ENCODE data around the gene STK26. TPM values are rescaled to one million over a fixed set of nuclear protein-coding genes. Genes with fewer than 3 reads are reported as not detected.
A peak's percentile ranks its signal among the peaks of the same experiment; 100 is the strongest.

STK26 gene
- total RNA-seq, 4 donors from 2014 or later: 7.1 to 21.9 (median 18.6) TPM

DNA sequence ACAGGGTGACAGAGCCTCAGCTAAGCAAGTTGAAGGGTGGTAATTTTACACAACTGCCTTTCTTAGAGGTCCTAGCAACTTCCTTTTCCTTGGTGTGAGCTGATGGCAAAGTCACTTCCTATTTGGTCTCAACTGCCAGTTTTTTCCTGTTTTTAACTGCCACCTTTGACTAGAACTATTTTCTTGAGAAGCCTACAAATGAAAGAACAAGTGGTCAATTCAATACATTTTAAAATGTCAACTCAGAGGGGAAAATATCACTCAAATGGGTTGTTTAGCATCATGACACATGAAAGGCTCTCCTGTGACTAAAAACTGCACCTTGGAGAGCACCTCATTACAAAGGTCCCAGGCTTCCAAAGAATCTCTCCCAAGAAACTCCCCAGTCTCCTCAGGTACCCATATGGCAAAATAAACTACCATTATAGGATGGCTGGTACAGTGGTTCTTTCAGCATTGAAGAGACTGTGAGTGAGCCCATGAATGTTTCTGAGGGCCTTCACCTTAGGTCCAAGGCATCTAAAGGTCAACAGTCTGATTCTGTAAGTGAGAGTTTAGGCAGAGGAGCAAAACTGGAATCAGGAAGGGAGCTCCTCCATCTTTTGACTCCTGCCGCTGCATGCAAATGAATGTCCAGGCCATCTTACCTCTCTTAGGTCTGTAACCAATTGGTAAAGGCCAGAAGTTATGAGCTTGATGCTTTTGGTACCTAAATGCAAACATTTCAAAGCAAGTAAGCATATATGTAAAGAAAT, 5.5 kb upstream of the STK26 start:
- Histone ChIP-seq H3K9me3 (no peaks in the 10 kb centered on the region), H3K27me3 (no peaks in the 10 kb centered on the region), H3K4me1 (peaks cover 0 to 4% (median 0%) of the 10 kb centered on the region in 4 donors), H3K27ac (no peak overlapping the region), H3K4me3 (no peak overlapping the region), H3K36me3 (no peaks in the 10 kb centered on the region)
- DNase-seq: no peak
- in situ Hi-C loops (cut with MboI; ENCODE audit: low pct_ligation_motif_present in 1 of 4, low pct_unique_long_range_greater_than_20kb in 1 of 4, low sequenced_read_pairs in 3 of 4) (no loop called here), intact Hi-C loops (cut with DNase I; ENCODE audit: low total_unique reads) (no loop called here)
- 95% methylated on average over 1 of the region's 1 CpG; no CpG with 5 or more reads in 1 of the 2 donors for WGBS, 2 donors (ENCODE audit: low coverage in 1 of 2)
- TF ChIP-seq CTCF (IDR thresholded peaks at IDR 0.05): no peak
- no peak for TF ChIP-seq POLR2AphosphoS5 (IDR thresholded peaks at IDR 0.05)
- no peak for TF ChIP-seq POLR2A (IDR thresholded peaks at IDR 0.05)
- no peak for TF ChIP-seq EP300 (IDR thresholded peaks at IDR 0.05; ENCODE audit: low read depth)

DNA sequence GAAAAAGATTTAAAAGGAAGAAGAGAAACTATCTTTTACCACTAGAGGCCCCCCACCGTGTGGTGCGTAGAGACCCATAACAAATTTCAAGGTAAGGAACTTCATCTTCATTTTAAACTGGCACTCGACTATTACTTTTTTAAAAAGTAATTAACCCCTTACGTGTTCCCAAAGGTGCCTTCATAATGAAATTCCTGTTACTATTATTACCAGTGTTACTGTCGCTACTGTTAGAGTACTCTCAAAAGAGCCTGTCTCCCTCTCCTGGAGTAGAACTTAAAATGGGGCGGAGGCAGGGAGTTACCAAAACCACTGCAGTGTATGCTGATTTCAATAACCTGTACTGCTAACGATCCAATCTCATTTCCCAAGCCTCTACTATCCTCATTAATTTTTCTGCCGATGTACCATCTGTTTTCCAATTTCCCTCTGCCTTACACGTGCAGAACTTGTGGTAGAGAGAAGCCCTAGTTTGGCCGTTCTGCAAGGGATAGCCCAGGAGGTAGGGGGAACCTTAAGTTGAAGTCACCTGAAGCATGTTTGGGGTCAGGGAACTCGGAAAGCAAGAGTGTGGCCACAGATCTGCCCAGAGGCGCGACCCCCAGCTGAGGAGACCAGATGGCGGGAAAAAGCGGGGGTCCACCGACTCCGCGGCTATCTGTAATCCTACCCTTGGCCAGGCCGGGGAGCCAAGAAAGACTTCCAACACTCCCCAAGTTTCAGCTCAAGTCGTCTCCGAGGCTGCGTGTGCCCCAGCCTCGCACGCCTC, 720 bp upstream of the STK26 start:
- peak; percentile 6 for DNase-seq
- Histone ChIP-seq H3K36me3 (no peaks in the 10 kb centered on the region), H3K4me3 (peak overlapping the region; percentile 17 to 67 (median 60)), H3K4me1 (peaks cover 0 to 10% (median 0%) of the 10 kb centered on the region in 4 donors), H3K27ac (peak overlapping the region; percentile 85 to 91 (median 90)), H3K9me3 (no peaks in the 10 kb centered on the region), H3K27me3 (no peaks in the 10 kb centered on the region)
- TF ChIP-seq EP300 (IDR thresholded peaks at IDR 0.05; ENCODE audit: low read depth) (no peak), POLR2AphosphoS5 (IDR thresholded peaks at IDR 0.05) (no peak), POLR2A (IDR thresholded peaks at IDR 0.05) (no peak), CTCF (IDR thresholded peaks at IDR 0.05) (peak in 1 of 5 experiments; percentile 8)
- WGBS, 2 donors (ENCODE audit: low coverage in 1 of 2): 0 to 49% methylated on average over 3 to 24 of the region's 24 CpGs
- in situ Hi-C loops (cut with MboI; ENCODE audit: low pct_ligation_motif_present in 1 of 4, low pct_unique_long_range_greater_than_20kb in 1 of 4, low sequenced_read_pairs in 3 of 4): no loop called here
- intact Hi-C loops (cut with DNase I; ENCODE audit: low total_unique reads): no loop called here

DNA sequence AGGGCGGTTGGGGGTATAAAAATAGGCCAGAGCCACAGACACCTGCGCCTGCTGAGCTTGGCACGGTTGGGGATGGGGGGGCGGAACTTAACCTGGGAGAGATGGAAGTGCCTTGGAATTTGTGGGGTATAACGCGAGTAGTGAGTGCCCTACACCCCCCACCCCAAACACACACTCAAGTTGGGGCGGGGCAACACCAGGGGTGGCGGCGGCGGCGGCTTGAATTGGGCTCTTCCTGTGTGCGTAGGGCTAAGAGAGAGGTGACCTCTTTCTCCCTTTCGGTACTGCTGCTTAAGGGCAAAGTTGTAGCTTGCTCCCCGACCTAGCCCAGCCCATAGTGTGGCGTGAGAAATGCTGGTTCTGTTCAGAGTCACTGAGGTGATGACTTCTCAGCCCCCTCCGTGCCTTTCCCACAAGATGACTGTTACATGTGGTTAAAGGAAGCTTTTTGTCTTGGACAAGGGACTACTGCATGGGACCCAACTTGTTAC, 839 bp downstream of the STK26 start:
- DNase-seq: no peak
- Histone ChIP-seq H3K4me3 (peak overlapping the region; percentile 57 to 67 (median 61)), H3K27me3 (no peaks in the 10 kb centered on the region), H3K36me3 (no peaks in the 10 kb centered on the region), H3K27ac (peak overlapping the region; percentile 85 to 91 (median 90)), H3K9me3 (no peaks in the 10 kb centered on the region), H3K4me1 (peaks cover 0 to 10% (median 0%) of the 10 kb centered on the region in 4 donors)
- intact Hi-C loops (cut with DNase I; ENCODE audit: low total_unique reads) (no loop called here), in situ Hi-C loops (cut with MboI; ENCODE audit: low pct_ligation_motif_present in 1 of 4, low pct_unique_long_range_greater_than_20kb in 1 of 4, low sequenced_read_pairs in 3 of 4) (no loop called here)
- TF ChIP-seq CTCF (IDR thresholded peaks at IDR 0.05): peak in 1 of 5 experiments; percentile 1
- TF ChIP-seq POLR2A (IDR thresholded peaks at IDR 0.05): no peak
- TF ChIP-seq POLR2AphosphoS5 (IDR thresholded peaks at IDR 0.05): no peak
- 0 to 30% methylated on average over 2 to 16 of the region's 16 CpGs for WGBS, 2 donors (ENCODE audit: low coverage in 1 of 2)

- H3K36me3 ChIP-seq: no peaks in the 10 kb centered on the region
- intact Hi-C loops (cut with DNase I; ENCODE audit: low total_unique reads) (no loop called here), in situ Hi-C loops (cut with MboI; ENCODE audit: low pct_ligation_motif_present in 1 of 4, low pct_unique_long_range_greater_than_20kb in 1 of 4, low sequenced_read_pairs in 3 of 4) (no loop called here)
- no peak overlapping the region for H3K4me3 ChIP-seq
- TF ChIP-seq EP300 (IDR thresholded peaks at IDR 0.05; ENCODE audit: low read depth) (no peak), CTCF (IDR thresholded peaks at IDR 0.05) (no peak), POLR2A (IDR thresholded peaks at IDR 0.05) (no peak), POLR2AphosphoS5 (IDR thresholded peaks at IDR 0.05) (no peak)
- no peaks in the 10 kb centered on the region for H3K9me3 ChIP-seq
- H3K27ac ChIP-seq: no peak overlapping the region
- DNase-seq: no peak
- peaks cover 0 to 10% (median 0%) of the 10 kb centered on the region in 4 donors for H3K4me1 ChIP-seq
- 51 to 86% methylated on average over 1 to 8 of the region's 8 CpGs for WGBS, 2 donors (ENCODE audit: low coverage in 1 of 2)
- H3K27me3 ChIP-seq: no peaks in the 10 kb centered on the region
These were observed 1.9 kb downstream of the STK26 start for GRCh38 chrX:132025041-132025440.

All from transverse colon (tissue), 4 donors.